ENCODE measurements around the gene PAPOLB. TPM values are rescaled to one million over a fixed set of nuclear protein-coding genes. Genes with fewer than 3 reads are reported as not detected.

Gene PAPOLB
- total and polyA plus RNA-seq, 2 of the 8 experiments (the other 6 are each of a cell fraction or from before 2014, with no cell fraction given): 0.02 to 0.15 TPM

DNA sequence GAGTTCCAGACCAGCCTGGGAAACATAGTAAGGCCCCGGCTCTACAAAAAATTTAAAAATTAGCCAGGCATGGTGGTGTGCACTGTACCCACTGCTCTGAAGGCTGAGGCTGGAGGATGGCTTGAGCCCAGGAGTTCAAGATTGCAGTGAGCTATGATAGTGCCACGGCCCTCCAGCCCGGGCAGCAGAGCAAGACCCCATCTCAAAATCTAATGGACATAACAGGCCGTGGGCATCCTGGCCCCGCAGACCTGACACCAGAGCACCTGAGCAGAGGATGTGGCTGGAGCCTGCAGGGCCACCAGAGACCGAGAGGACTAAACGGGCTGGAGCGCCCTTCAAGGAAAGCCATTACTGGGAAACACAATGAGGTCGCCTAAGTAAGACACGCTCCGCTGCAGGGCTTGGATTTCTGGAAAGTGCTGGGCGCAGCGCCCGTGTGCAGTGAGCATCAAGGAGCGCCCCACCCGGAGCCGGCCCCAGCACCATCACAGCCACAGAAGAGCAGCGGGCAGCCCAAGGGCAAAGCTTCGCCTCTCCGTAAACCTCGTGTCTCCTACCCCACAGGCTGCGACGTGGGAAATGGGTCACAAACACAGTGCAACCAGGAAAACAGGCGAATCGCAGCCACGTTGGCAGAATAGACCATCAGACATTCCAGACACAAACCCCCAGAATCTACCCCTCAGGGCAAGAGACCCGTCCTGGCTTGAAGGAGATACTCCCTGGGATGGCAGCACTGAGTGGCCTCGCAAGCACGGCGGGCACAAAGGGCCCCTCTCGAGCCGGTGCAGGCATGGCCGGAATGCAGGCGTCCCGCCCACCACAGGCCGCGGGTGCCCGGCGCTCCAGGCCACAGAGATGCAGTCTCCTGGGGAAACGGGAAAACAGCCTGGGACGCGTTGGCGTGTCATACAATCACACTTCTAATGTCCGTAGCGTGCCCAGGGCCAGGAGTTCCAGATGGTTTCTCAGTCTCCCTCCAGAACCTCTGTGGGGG is 16.8 kb upstream of the PAPOLB start:
- Histone ChIP-seq H2AK5ac (ENCODE audit: low read depth, low read length) (no peak overlapping the region), H3K36me3 (ENCODE audit: control insufficient read depth in 2 of 4, insufficient read depth in 4 of 4, low read length in 3 of 4) (no peaks in the 10 kb centered on the region; a peak in 1 of 8 replicates), H4K5ac (ENCODE audit: insufficient read length, low read depth, low read length) (no peak overlapping the region), H3K27ac (ENCODE audit: low read depth, low read length) (no peak overlapping the region), H3K23ac (ENCODE audit: insufficient read length) (no peak overlapping the region), H4K20me1 (replicated peaks in 1 of 2; ENCODE audit: control insufficient read depth in 1 of 2, insufficient read depth in 2 of 2, low read length in 2 of 2) (no peaks in the 10 kb centered on the region), H3K56ac (replicated peaks; ENCODE audit: insufficient read length, low read depth, low read length) (no peak overlapping the region), H3K4me3 (ENCODE audit: extremely low read depth in 1 of 4, insufficient read depth in 2 of 4, low read depth in 3 of 4, low read length in 4 of 4) (no peak overlapping the region), H3K4ac (replicated peaks; ENCODE audit: insufficient read length, low read depth, low read length) (no peak overlapping the region), H2BK12ac (ENCODE audit: low read depth, low read length) (no peak overlapping the region), H3K14ac (ENCODE audit: insufficient read length) (no peak overlapping the region), H2BK15ac (ENCODE audit: low read length) (no peak overlapping the region), H3K79me1 (ENCODE audit: low read depth, low read length) (no peaks in the 10 kb centered on the region), H4K8ac (ENCODE audit: extremely low read depth, insufficient read depth, low read length) (no peak overlapping the region; the same call in 1 of the 2 replicates), H3K9me3 (ENCODE audit: insufficient read depth in 2 of 2, low read depth in 1 of 2, low read length in 1 of 2) (no peaks in the 10 kb centered on the region), H4K91ac (replicated peaks; ENCODE audit: insufficient read length, low read length) (no peak overlapping the region), H3K27me3 (replicated peaks in 1 of 4; ENCODE audit: control insufficient read depth in 3 of 4, extremely low read depth in 1 of 4, insufficient read depth in 3 of 4, low read length in 3 of 4) (peaks cover 0 to 9% (median 2%) of the 10 kb centered on the region in 4 experiments; a peak in 2 of 7 replicates), H2BK5ac (ENCODE audit: low read depth, low read length) (no peak overlapping the region), H3K4me2 (ENCODE audit: insufficient read depth in 1 of 2, low read depth in 2 of 2, low read length in 2 of 2) (no peak overlapping the region), H3K9ac (replicated peaks in 1 of 4; ENCODE audit: extremely low read depth in 1 of 4, low read depth in 3 of 4, low read length in 3 of 4) (no peak overlapping the region), H3K4me1 (replicated peaks in 1 of 4; ENCODE audit: control insufficient read depth in 3 of 4, insufficient read depth in 4 of 4, low read length in 3 of 4) (peaks cover 0 to 5% (median 2%) of the 10 kb centered on the region in 4 experiments; a peak in 3 of 7 replicates), H2BK120ac (replicated peaks; ENCODE audit: low read depth, low read length) (no peak overlapping the region), H3K79me2 (ENCODE audit: control insufficient read depth in 1 of 2, insufficient read depth in 2 of 2, low read length in 2 of 2) (no peaks in the 10 kb centered on the region), H2BK20ac (ENCODE audit: low read length) (no peak overlapping the region), H3K18ac (ENCODE audit: extremely low read depth, low read length) (no peak overlapping the region), H2AFZ (ENCODE audit: low read length) (no peak overlapping the region), H3K23me2 (ENCODE audit: low read depth, low read length) (peaks cover 11% of the 10 kb centered on the region; the same call in 1 of the 2 replicates)
- WGBS, 2 experiments (ENCODE audit: extremely low coverage in 1 of 2, insufficient coverage in 1 of 2, insufficient read length in 1 of 2, insufficient replicate concordance in 2 of 2, low coverage in 1 of 2, low lambda C conversion rate in 2 of 2, missing lambda C conversion rate in 1 of 2): 91% methylated on average over 43 of the region's 45 CpGs; no CpG with 5 or more reads in 1 of the 2 experiments
- ChIA-PET POLR2A (ENCODE audit: partially characterized antibody) (no interaction called here), CTCF (ENCODE audit: partially characterized antibody) (interaction anchor here (1.1 kb wide), 1 partner anchor 88 kb away, joined by 3 read pairs; no protein-coding TSS in a partner anchor)
- FAIRE-seq (no peak), DNase-seq (ENCODE audit: low read depth in 1 of 2, low spot score in 2 of 2) (no peak)
- TF ChIP-seq, protein P1, sequence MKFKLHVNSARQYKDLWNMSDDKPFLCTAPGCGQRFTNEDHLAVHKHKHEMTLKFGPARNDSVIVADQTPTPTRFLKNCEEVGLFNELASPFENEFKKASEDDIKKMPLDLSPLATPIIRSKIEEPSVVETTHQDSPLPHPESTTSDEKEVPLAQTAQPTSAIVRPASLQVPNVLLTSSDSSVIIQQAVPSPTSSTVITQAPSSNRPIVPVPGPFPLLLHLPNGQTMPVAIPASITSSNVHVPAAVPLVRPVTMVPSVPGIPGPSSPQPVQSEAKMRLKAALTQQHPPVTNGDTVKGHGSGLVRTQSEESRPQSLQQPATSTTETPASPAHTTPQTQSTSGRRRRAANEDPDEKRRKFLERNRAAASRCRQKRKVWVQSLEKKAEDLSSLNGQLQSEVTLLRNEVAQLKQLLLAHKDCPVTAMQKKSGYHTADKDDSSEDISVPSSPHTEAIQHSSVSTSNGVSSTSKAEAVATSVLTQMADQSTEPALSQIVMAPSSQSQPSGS (IDR thresholded peaks at IDR 0.05; ENCODE audit: low read length): no peak
- TF ChIP-seq POLR2AphosphoS5 (IDR thresholded peaks at IDR 0.05; ENCODE audit: low read depth, low read length) (no peak), SP2 (IDR thresholded peaks at IDR 0.05; ENCODE audit: low read length) (no peak), CBX5 (IDR thresholded peaks at IDR 0.05; ENCODE audit: low read depth, low read length) (no peak), KDM1A (IDR thresholded peaks at IDR 0.05; ENCODE audit: borderline replicate concordance, low read length) (no peak), SRF (IDR thresholded peaks at IDR 0.05; ENCODE audit: low read depth, low read length) (no peak), RFX5 (IDR thresholded peaks at IDR 0.05; ENCODE audit: borderline replicate concordance, low read depth, low read length) (no peak), TAF1 (IDR thresholded peaks at IDR 0.05; ENCODE audit: low read depth, low read length) (no peak), EP300 (IDR thresholded peaks at IDR 0.05; ENCODE audit: borderline replicate concordance in 1 of 2, low read depth in 2 of 2, low read length in 2 of 2) (no peak), CBX8 (IDR thresholded peaks at IDR 0.05; ENCODE audit: borderline replicate concordance, low read depth, low read length) (no peak)

Measured in H1 (cell line).